GM23338 (cell line): ENCODE results near the gene COL20A1. TPM values are rescaled to one million over a fixed set of nuclear protein-coding genes. Genes with fewer than 3 reads are reported as not detected.

ENCODE experiments used
- ATAC-seq: fragments of 200-7000 bp; cut with Tn5 transposase; 3 replicates; pipeline ENCODE4 v1.9.1; 2020
- DNase-seq: peaks from one replicate; pipeline ENCODE4 v3.0.0-alpha.2; 2015; ENCODE audit warnings: low spot score
- H2AFZ ChIP-seq: fragments of 200-600 bp; sonication (generic); 2 replicates; pipeline ENCODE4 v1.8.0; 2016; ENCODE audit warnings: antibody characterized with exemption, mild to moderate bottlenecking, moderate library complexity
- H3F3A ChIP-seq: fragments of 200-600 bp; sonication (generic); replicated peaks from 2 replicates; pipeline ENCODE4 v1.8.0; 2017; ENCODE audit warnings: antibody characterized with exemption, mixed run types, low read depth
- H3K27ac ChIP-seq: fragments of 200-600 bp; sonication (generic); 2 replicates; pipeline ENCODE4 v1.6.1; 2016; ENCODE audit warnings: low read depth
- H3K27me3 ChIP-seq: fragments of 200-600 bp; sonication (generic); 2 replicates; pipeline ENCODE4 v1.8.0; 2016; ENCODE audit warnings: mild to moderate bottlenecking, mixed run types, moderate library complexity; ENCODE audit not compliant: insufficient read depth
- H3K36me3 ChIP-seq: fragments of 200-600 bp; sonication (generic); 2 replicates; pipeline ENCODE4 v1.8.0; 2016; ENCODE audit warnings: mild to moderate bottlenecking; ENCODE audit not compliant: insufficient read depth
- H3K4me1 ChIP-seq: fragments of 200-600 bp; sonication (generic); 2 replicates; pipeline ENCODE4 v1.8.0; 2016; ENCODE audit warnings: mild to moderate bottlenecking, moderate library complexity; ENCODE audit not compliant: insufficient read depth
- H3K4me2 ChIP-seq: fragments of 200-600 bp; sonication (generic); 2 replicates; pipeline ENCODE4 v1.7.1; 2017; ENCODE audit warnings: mixed run types
- H3K4me3 ChIP-seq: fragments of 200-600 bp; sonication (generic); 2 replicates; pipeline ENCODE4 v1.6.1; 2016; ENCODE audit warnings: mixed run types
- H3K79me2 ChIP-seq: fragments of 200-600 bp; sonication (generic); replicated peaks from 2 replicates; pipeline ENCODE4 v1.8.0; 2017; ENCODE audit warnings: mild to moderate bottlenecking; ENCODE audit not compliant: insufficient read depth
- H3K9me2 ChIP-seq: fragments of 200-600 bp; sonication (generic); 2 replicates; pipeline ENCODE4 v1.8.0; 2017; ENCODE audit not compliant: insufficient read depth
- H4K20me1 ChIP-seq: fragments of 200-600 bp; sonication (generic); replicated peaks from 2 replicates; pipeline ENCODE4 v1.8.0; 2017; ENCODE audit warnings: mild to moderate bottlenecking; ENCODE audit not compliant: insufficient read depth
- H3K27ac Mint-ChIP-seq: 2 replicates; pipeline ENCODE4 v1.8.0; 2020; ENCODE audit warnings: inconsistent platforms, mild to moderate bottlenecking, moderate library complexity, mixed read lengths
- H3K27me3 Mint-ChIP-seq: 3 replicates; pipeline ENCODE4 v1.8.0; 2022; ENCODE audit warnings: low read depth, mild to moderate bottlenecking, moderate library complexity, mixed read lengths, inconsistent platforms; ENCODE audit not compliant: insufficient read depth, poor library complexity
- H3K36me3 Mint-ChIP-seq: 3 replicates; pipeline ENCODE4 v1.8.0; 2021; ENCODE audit warnings: low read depth, mild to moderate bottlenecking, inconsistent platforms, moderate library complexity, mixed read lengths
- H3K4me1 Mint-ChIP-seq: 3 replicates; pipeline ENCODE4 v1.8.0; 2020; ENCODE audit warnings: mild to moderate bottlenecking, inconsistent platforms, mixed read lengths
- H3K4me3 Mint-ChIP-seq: 3 replicates; pipeline ENCODE4 v1.8.0; 2021; ENCODE audit warnings: moderate library complexity, mild to moderate bottlenecking, inconsistent platforms, mixed read lengths
- H3K9me3 Mint-ChIP-seq: 3 replicates; pipeline ENCODE4 v1.8.0; 2020; ENCODE audit warnings: moderate library complexity, mild to moderate bottlenecking, inconsistent platforms, mixed read lengths
- CREB1 ChIP-seq: fragments of 250-450 bp; sonication (Bioruptor Pico); IDR thresholded peaks from 2 replicates; pipeline ENCODE4 v1.5.0; 2020; ENCODE audit warnings: low read depth, mild to moderate bottlenecking, moderate library complexity
- EZH2 ChIP-seq: fragments of 200-600 bp; sonication (generic); IDR thresholded peaks from one replicate; pipeline ENCODE4 v1.8.0; 2017; ENCODE audit warnings: antibody characterized with exemption, mild to moderate bottlenecking, low read depth; ENCODE audit not compliant: unreplicated experiment
- EZH2phosphoT487 ChIP-seq: fragments of 200-600 bp; sonication (generic); IDR thresholded peaks from one replicate; pipeline ENCODE4 v1.8.1; 2018; ENCODE audit warnings: antibody characterized with exemption; ENCODE audit not compliant: unreplicated experiment
- JUNB ChIP-seq: IDR thresholded peaks from one replicate; pipeline ENCODE4 v1.6.1; 2016; ENCODE audit warnings: antibody characterized with exemption; ENCODE audit not compliant: unreplicated experiment
- NANOG ChIP-seq: IDR thresholded peaks from 2 replicates; pipeline ENCODE4 v1.6.1; 2016; ENCODE audit warnings: antibody characterized with exemption, borderline replicate concordance
- POLR2AphosphoS5 ChIP-seq: IDR thresholded peaks from 2 replicates; pipeline ENCODE4 v1.6.1; 2016; ENCODE audit warnings: antibody characterized with exemption, low read depth
- STAT1 ChIP-seq: IDR thresholded peaks from one replicate; pipeline ENCODE4 v1.6.1; 2016; ENCODE audit warnings: antibody characterized with exemption; ENCODE audit not compliant: unreplicated experiment
- ZNF114 ChIP-seq: fragments of 250-450 bp; sonication (Bioruptor Pico); IDR thresholded peaks from 2 replicates; pipeline ENCODE4 v1.5.0; 2020; ENCODE audit warnings: mild to moderate bottlenecking, moderate library complexity
- ZNF331 ChIP-seq: fragments of 250-450 bp; sonication (Bioruptor Pico); IDR thresholded peaks from 2 replicates; pipeline ENCODE4 v1.5.0; 2020; ENCODE audit warnings: low read depth, mild to moderate bottlenecking, moderate library complexity
- polyA plus RNA-seq: library from polyadenylated mRNA; unstranded; fragments of >200 nt; fragmentation: Nextera tagmentation; extraction: Ambion mirVana; gene quantifications from 2 replicates; pipeline ENCODE4 v1.2.1, GENCODE V29; 2016
- total RNA-seq: library from RNA; depleted of rRNA; stranded (reverse); fragments of >200 nt; shearing (Covaris generic); gene quantifications from 2 replicates; pipeline ENCODE4 v1.2.3, GENCODE V29; 2014
- TF ChIP-seq, protein P1 (sequence below): IDR thresholded peaks from one replicate; pipeline ENCODE4 v1.6.1; 2018; ENCODE audit warnings: antibody characterized with exemption; ENCODE audit not compliant: unreplicated experiment
- TF ChIP-seq, protein P2 (sequence below), 2 experiments: fragments of 200-600 bp in 1 of 2; sonication (generic) in 1 of 2; conservative IDR thresholded peaks; 2 replicates each; pipeline versions ENCODE4 v1.5.1 to v1.6.1; 2016 to 2017; ENCODE audit warnings: antibody characterized with exemption in 2 of 2, low read depth in 2 of 2, mild to moderate bottlenecking in 2 of 2, moderate library complexity in 1 of 2
- TF ChIP-seq, protein P3 (sequence below): fragments of 250-450 bp; sonication (Bioruptor Pico); IDR thresholded peaks from 2 replicates; pipeline ENCODE4 v1.5.0; 2020; ENCODE audit warnings: mild to moderate bottlenecking, moderate library complexity
- TF ChIP-seq, protein P4 (sequence below): IDR thresholded peaks from 2 replicates; pipeline ENCODE4 v1.6.1; 2016; ENCODE audit warnings: antibody characterized with exemption

COL20A1 gene
- total and polyA plus RNA-seq, 2 experiments from 2014 or later: 0.28 to 0.79 TPM

- Mint-ChIP-seq H3K27ac (no peak overlapping the region), H3K9me3 (no peaks in the 10 kb centered on the region), H3K4me1 (no peaks in the 10 kb centered on the region; the same call in 2 of the 3 replicates), H3K27me3 (peaks cover 7% of the 10 kb centered on the region), H3K36me3 (peaks cover 40% of the 10 kb centered on the region), H3K4me3 (no peak overlapping the region)
- Histone ChIP-seq H3K4me2 (no peak overlapping the region), H4K20me1 (peaks cover 3% of the 10 kb centered on the region; the same call in 1 of the 2 replicates), H3K4me1 (no peaks in the 10 kb centered on the region), H3K27me3 (no peaks in the 10 kb centered on the region), H2AFZ (no peak overlapping the region), H3K36me3 (peaks cover 9% of the 10 kb centered on the region; the same call in 1 of the 2 replicates), H3K9me2 (no peaks in the 10 kb centered on the region), H3K79me2 (no peaks in the 10 kb centered on the region), H3K4me3 (no peak overlapping the region), H3F3A (0 out of 2 replicates have a peak, but pooled peaks cover 3% of the 10 kb centered on the region), H3K27ac (no peak overlapping the region)
- DNase-seq: no peak
- ATAC-seq: no peak
- no peak for TF ChIP-seq ZNF331 (CRISPR knock-in tag)
- TF ChIP-seq, protein P1, sequence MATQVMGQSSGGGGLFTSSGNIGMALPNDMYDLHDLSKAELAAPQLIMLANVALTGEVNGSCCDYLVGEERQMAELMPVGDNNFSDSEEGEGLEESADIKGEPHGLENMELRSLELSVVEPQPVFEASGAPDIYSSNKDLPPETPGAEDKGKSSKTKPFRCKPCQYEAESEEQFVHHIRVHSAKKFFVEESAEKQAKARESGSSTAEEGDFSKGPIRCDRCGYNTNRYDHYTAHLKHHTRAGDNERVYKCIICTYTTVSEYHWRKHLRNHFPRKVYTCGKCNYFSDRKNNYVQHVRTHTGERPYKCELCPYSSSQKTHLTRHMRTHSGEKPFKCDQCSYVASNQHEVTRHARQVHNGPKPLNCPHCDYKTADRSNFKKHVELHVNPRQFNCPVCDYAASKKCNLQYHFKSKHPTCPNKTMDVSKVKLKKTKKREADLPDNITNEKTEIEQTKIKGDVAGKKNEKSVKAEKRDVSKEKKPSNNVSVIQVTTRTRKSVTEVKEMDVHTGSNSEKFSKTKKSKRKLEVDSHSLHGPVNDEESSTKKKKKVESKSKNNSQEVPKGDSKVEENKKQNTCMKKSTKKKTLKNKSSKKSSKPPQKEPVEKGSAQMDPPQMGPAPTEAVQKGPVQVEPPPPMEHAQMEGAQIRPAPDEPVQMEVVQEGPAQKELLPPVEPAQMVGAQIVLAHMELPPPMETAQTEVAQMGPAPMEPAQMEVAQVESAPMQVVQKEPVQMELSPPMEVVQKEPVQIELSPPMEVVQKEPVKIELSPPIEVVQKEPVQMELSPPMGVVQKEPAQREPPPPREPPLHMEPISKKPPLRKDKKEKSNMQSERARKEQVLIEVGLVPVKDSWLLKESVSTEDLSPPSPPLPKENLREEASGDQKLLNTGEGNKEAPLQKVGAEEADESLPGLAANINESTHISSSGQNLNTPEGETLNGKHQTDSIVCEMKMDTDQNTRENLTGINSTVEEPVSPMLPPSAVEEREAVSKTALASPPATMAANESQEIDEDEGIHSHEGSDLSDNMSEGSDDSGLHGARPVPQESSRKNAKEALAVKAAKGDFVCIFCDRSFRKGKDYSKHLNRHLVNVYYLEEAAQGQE: no peak
- TF ChIP-seq, protein P2, sequence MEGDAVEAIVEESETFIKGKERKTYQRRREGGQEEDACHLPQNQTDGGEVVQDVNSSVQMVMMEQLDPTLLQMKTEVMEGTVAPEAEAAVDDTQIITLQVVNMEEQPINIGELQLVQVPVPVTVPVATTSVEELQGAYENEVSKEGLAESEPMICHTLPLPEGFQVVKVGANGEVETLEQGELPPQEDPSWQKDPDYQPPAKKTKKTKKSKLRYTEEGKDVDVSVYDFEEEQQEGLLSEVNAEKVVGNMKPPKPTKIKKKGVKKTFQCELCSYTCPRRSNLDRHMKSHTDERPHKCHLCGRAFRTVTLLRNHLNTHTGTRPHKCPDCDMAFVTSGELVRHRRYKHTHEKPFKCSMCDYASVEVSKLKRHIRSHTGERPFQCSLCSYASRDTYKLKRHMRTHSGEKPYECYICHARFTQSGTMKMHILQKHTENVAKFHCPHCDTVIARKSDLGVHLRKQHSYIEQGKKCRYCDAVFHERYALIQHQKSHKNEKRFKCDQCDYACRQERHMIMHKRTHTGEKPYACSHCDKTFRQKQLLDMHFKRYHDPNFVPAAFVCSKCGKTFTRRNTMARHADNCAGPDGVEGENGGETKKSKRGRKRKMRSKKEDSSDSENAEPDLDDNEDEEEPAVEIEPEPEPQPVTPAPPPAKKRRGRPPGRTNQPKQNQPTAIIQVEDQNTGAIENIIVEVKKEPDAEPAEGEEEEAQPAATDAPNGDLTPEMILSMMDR (conservative IDR thresholded peaks at IDR 0.05; ENCODE audit: low read depth in 2 of 2): no peak
- no peak for TF ChIP-seq EZH2
- TF ChIP-seq, protein P3, sequence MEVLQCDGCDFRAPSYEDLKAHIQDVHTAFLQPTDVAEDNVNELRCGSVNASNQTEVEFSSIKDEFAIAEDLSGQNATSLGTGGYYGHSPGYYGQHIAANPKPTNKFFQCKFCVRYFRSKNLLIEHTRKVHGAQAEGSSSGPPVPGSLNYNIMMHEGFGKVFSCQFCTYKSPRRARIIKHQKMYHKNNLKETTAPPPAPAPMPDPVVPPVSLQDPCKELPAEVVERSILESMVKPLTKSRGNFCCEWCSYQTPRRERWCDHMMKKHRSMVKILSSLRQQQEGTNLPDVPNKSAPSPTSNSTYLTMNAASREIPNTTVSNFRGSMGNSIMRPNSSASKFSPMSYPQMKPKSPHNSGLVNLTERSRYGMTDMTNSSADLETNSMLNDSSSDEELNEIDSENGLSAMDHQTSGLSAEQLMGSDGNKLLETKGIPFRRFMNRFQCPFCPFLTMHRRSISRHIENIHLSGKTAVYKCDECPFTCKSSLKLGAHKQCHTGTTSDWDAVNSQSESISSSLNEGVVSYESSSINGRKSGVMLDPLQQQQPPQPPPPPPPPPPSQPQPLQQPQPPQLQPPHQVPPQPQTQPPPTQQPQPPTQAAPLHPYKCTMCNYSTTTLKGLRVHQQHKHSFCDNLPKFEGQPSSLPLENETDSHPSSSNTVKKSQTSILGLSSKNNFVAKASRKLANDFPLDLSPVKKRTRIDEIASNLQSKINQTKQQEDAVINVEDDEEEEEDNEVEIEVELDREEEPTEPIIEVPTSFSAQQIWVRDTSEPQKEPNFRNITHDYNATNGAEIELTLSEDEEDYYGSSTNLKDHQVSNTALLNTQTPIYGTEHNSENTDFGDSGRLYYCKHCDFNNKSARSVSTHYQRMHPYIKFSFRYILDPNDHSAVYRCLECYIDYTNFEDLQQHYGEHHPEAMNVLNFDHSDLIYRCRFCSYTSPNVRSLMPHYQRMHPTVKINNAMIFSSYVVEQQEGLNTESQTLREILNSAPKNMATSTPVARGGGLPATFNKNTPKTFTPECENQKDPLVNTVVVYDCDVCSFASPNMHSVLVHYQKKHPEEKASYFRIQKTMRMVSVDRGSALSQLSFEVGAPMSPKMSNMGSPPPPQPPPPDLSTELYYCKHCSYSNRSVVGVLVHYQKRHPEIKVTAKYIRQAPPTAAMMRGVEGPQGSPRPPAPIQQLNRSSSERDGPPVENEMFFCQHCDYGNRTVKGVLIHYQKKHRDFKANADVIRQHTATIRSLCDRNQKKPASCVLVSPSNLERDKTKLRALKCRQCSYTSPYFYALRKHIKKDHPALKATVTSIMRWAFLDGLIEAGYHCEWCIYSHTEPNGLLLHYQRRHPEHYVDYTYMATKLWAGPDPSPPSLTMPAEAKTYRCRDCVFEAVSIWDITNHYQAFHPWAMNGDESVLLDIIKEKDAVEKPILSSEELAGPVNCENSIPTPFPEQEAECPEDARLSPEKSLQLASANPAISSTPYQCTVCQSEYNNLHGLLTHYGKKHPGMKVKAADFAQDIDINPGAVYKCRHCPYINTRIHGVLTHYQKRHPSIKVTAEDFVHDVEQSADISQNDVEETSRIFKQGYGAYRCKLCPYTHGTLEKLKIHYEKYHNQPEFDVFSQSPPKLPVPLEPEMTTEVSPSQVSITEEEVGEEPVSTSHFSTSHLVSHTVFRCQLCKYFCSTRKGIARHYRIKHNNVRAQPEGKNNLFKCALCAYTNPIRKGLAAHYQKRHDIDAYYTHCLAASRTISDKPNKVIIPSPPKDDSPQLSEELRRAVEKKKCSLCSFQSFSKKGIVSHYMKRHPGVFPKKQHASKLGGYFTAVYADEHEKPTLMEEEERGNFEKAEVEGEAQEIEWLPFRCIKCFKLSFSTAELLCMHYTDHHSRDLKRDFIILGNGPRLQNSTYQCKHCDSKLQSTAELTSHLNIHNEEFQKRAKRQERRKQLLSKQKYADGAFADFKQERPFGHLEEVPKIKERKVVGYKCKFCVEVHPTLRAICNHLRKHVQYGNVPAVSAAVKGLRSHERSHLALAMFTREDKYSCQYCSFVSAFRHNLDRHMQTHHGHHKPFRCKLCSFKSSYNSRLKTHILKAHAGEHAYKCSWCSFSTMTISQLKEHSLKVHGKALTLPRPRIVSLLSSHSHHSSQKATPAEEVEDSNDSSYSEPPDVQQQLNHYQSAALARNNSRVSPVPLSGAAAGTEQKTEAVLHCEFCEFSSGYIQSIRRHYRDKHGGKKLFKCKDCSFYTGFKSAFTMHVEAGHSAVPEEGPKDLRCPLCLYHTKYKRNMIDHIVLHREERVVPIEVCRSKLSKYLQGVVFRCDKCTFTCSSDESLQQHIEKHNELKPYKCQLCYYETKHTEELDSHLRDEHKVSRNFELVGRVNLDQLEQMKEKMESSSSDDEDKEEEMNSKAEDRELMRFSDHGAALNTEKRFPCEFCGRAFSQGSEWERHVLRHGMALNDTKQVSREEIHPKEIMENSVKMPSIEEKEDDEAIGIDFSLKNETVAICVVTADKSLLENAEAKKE (CRISPR knock-in tag): no peak
- no peak for TF ChIP-seq CREB1 (CRISPR knock-in tag)
- no peak for TF ChIP-seq JUNB
- TF ChIP-seq POLR2AphosphoS5: no peak
- TF ChIP-seq, protein P4, sequence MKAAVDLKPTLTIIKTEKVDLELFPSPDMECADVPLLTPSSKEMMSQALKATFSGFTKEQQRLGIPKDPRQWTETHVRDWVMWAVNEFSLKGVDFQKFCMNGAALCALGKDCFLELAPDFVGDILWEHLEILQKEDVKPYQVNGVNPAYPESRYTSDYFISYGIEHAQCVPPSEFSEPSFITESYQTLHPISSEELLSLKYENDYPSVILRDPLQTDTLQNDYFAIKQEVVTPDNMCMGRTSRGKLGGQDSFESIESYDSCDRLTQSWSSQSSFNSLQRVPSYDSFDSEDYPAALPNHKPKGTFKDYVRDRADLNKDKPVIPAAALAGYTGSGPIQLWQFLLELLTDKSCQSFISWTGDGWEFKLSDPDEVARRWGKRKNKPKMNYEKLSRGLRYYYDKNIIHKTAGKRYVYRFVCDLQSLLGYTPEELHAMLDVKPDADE: no peak
- no peak for TF ChIP-seq STAT1
- TF ChIP-seq EZH2phosphoT487: no peak
- no peak for TF ChIP-seq ZNF114 (CRISPR knock-in tag)
- no peak for TF ChIP-seq NANOG
These were observed 11.0 kb upstream of the COL20A1 start for GRCh38 chr20:63281742-63282665.
